RKO (cell line): ENCODE results near the gene PHOSPHO2.

Experiments
- DNase-seq: peaks from one replicate; pipeline ENCODE4 v3.0.0-alpha.2; 2016; ENCODE audit warnings: low spot score

PHOSPHO2 gene

DNA sequence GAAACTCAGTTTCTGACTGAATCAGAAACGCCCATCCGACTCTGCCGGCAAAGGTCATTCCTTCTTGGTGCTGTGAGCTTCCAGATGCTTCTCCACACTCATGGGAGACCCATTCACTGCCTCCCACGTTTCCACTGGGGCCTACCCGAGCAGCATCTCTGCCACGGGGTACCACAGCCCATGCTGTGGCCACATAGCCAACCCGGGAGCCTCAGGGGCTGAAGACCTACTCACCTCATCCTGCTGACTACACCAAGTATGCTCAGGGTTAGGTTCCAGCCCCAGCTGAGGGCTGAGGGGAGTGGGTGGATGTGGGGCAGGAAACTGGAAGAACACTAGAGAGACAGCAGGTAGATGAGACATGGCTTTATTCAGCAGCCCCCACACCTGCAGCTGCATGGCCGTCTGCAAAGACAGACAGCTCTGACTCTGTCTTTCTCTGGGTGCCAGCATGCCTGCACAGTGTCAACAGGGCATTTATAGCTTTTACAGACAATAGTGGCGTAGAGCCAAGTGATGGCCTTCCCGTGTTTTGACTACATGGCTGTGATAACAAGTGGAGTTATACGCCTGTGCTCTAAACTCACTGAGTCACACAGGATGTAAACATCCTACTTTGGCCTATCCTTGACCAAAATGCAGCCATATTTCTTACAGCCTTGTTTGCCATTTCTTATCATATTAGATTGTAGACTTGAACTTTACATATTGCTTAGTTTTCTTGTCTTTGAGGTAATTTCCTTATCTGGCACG lies 22.8 kb downstream of the PHOSPHO2 start:
- DNase-seq, result no peak

DNA sequence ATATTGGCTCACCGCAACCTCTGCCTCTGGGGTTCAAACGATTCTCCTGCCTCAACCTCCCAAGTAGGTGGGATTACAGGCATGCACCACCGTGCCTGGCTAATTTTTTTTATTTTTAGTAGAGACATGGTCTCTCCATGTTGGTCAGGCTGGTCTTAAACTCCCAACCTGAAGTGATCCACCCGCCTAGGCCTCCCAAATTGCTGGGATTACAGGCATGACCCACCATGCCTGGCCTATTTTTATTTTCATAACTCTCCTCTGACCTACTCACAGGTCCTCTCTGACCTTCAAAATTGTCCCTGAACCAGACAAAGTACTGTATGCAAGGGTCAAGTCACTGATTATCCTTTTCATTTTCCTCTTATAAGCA lies 23.4 kb downstream of the PHOSPHO2 start:
- DNase-seq, result no peak

DNA sequence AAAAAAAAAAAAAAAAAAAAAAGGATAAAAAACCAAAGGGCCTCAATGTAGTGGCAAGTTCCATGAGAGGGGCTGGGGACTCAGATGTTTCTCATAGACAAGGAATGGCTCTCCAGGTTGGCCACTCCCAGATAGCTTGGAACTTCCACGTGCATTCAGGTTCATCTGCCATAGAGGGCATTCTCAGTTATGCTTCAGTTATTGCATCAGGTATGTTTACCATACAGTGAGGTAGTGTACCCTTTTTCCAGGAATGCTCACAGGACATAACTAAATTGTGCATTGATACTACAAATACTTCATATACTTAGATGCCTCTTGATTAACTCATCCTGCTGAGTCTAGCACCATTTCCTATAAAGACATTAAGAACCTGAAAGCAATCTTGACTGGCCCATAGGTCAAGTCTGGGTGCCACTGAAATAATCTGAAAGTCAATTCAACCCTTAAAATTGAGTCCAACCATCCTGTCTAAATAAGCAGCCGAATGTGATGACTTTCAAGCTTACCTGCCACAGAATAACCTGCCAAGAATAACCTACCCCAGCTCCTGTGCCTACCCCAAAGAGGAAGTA lies 24.7 kb downstream of the PHOSPHO2 start:
- DNase-seq, result no peak

DNA sequence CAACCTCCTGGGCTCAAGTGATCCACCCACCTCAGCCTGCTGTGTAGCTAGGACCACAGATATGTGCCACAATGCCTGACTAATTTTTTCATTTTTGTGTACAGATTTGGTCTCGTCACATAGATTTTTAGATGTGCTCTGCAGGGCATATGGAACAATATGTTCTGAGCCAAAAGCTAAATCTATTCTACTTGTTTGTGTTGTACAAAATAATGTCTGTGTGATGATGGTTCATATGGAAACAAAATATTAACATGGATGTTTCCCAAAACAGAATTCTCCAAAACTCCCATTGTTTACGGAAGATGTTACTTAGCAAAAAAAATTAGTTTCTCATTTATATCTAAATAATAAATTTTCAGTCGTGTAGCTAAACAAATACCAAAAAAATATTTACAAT lies 26.7 kb downstream of the PHOSPHO2 start:
- DNase-seq, result no peak

DNA sequence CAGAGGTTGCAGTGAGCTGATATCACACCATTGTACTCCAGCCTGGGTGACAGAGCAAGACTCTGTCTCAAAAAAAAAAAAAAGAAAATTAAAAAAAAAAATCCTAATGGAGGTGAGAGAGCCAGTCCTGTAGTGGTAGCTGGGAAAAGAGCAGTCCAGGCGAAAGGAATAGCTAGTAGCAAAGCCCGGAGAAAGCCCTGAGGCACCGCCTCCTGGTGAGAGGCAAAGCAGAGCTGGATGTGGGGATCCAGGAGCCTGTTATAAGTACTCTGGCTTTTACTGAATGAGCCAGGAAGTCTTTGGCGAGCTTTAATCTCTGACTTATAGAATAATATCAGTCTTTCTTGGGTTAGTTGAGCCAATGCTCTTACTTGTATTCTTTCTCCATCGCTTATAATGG lies 32.8 kb downstream of the PHOSPHO2 start:
- DNase-seq, result no peak

DNA sequence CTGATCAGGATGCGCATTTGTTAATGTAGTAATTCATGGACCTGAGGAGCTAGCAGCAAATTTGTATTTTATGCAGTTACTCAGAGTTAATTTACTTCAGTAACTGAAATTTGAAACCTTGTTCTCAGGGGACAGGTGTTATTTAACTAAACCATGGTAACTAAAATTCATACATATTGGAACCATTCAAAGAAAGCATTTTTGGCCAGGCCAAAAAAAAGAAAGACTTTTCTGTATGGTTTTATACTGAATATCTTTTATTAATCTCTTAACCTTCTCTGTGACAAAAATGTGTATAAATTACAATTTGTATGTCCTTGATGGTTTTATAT lies 35.0 kb downstream of the PHOSPHO2 start:
- DNase-seq, result no peak

DNA sequence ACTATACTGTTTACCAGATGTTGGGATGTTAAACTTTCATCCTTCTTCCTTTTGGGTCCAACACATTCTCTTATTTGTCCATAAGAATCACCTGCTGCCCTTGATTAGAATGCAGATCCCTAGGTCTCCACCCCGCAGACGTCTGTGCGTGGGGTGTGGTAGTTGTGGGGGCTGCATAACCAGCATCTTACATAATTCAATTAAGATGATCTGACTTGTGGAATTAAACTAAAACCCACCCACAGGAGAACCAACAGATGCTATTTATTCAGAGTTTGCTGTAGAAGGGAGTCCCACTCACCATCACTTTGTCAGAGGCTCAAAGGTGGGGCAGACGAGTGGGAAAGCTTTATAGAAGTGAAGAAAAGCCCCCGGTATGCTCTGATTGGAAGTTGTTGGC lies 37.8 kb downstream of the PHOSPHO2 start:
- no peak for DNase-seq

DNA sequence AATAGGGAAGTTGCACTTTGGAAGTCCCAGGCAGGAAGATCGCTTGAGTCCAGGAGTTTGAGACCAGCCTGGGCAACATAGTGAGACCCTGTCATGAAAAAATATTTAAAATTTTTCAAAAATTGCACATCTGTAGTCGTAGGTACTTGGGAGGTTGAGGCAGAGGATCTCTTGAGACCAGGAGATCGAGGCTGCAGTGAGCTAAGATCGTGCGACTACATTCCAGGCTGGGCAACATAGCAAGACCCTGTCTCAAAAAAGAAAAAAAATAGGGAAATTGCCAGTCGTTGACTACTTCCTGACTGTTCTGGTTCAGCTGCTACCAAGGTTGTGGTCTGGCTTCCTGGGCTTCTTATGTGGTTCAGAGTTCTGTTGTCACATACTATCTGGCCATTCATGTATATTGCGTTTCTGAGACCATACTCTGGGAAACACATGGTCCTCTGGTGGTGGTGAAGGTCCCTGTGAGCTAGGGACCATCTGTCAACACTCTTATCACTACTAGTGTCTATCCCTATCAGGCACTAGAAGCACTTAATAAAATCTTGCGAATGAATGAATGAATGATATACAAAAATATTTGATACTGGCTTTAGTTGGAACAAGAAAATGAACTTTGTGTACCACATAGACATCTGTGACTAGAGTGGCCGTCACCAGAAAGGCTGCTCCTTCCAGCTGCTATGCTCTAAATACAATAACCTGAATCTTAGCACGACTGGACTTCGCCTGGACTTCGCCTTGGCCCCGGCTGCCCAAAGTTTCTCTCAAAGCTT lies 38.5 kb downstream of the PHOSPHO2 start:
- no peak for DNase-seq

DNA sequence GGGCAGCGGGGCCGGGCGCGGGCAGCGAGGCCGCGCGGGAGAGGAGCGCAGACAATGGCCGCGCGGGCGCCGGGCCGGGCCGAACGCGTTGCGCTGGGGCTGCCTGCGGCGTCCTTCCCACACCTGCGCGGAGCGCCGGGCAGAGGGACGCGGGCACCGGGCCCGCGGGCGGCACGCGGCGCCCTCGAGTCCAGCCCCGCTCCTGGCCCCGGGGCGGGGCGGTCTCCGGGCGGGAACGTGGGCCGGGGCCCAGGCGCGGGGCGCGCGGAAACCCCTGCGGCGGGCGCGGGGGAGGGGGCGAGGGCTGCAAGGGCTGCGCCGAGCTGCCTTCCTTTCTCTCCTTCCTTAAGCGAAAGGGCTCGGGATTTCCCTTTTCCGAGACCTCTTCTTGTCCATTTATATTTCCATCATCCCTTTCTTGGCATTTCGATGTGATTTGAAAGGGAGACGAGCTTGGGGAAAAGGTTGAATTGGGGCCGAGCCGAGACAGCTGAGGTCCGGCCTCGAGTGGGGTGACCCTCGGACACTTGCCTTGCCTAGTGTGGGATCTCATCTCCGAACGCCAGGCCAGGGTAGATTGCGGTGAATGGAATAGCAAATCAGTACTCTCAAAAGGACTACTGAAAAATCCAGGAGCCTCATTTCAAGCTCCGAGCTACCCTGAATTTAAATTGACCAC lies 40.0 kb downstream of the PHOSPHO2 start:
- no peak for DNase-seq

DNA sequence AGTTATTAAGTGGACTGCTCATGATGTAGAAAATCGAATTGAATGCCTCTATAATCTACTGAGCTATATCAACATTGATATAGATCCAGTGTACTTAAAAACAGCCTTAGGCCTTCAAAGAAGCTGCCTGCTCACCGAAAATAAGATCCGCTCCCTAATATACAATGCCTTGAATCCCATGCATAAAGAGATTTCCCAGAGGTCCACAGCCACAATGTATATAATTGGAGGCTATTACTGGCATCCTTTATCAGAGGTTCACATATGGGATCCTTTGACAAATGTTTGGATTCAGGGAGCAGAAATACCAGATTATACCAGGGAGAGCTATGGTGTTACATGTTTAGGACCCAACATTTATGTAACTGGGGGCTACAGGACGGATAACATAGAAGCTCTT lies 41.4 kb downstream of the PHOSPHO2 start:
- no peak for DNase-seq

DNA sequence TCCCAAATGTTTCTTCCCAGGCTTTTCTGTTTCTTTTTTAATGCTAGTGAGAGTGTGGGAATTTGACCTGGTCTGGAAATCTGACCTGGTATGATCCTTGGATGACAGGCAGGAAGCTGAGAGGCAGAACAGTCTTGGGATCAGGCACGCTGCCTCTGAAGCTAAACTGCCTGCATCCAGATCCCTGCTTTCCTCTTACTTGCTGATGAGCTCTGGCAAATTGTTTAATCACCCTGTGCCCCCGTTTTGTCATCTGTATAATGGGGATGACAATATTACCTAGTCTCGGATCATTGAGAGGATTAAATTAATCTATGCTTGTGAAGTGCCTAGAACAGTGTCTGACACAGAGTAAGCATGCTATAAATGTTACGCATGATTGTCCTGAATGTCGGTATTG lies 42.6 kb downstream of the PHOSPHO2 start:
- DNase-seq, result peak; percentile 73

DNA sequence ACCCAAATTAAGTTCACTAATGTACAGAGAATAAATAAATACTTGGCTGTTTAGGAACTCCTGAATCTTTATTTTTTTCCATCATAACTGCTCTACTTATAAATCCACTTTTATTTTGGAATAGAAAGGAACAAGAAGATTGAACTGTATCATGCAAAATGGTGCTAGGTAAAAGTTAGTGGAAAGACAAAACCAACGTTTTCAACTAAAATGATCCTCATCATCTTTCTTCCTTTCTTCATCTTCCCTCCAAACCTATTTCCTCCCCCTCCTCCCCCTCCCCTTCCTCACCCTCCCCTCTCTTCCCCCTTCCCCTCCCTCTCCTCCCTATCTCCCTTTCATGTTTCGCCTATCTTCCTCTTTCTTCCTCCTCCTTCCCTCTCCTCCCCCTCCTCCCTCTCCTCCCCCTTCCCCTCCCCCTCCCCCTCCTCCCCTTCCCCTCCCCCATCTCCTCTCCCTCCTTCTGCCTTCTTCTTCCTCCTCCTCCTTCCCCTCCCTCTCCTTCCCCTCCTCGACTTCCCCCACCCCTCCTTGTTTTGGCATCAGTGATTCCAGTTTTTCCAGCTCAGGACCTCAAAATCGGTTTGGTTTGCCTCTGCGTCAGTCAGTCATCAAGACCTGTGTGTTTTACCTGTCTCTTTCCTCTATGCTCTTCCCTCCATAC lies 44.4 kb downstream of the PHOSPHO2 start:
- DNase-seq, result no peak

DNA sequence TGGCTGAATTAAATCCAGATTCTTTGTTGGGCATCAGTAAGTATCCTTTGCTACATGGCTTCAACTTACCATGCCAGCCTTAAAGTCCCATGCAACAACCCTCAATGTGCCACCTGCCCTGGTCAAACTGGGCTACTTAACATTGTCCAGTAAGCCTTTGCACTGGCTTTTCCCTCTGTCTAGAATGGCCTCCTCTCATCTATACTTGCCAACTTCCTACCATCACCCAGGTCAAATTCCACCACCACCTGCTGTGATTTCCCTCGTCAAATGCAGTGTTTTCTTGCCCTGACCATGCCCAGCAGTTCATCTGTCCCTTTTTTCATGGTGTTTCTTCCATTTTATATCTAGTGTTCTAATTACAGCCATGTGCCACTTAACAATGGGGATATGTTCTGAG lies 45.1 kb downstream of the PHOSPHO2 start:
- DNase-seq, result no peak

DNA sequence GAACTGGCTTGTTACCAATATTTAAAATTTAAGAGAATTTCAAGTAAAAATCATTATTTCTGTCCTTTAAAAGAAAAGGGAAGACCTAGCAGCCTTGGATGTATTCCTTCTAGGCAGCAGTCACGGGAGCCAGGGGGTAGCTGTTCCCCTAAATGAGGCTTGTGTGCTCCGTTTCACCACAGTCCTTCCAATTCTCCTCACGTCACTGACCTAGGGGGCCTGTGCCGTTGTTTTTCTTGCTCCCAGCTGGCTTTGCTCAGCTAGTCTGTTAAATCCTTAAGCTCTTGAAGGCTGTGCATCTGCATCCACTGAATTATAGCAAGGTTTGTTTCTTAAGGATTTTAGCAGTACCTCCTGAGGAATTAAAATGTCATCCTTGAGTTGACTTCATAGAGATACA lies 49.3 kb downstream of the PHOSPHO2 start:
- no peak for DNase-seq

DNA sequence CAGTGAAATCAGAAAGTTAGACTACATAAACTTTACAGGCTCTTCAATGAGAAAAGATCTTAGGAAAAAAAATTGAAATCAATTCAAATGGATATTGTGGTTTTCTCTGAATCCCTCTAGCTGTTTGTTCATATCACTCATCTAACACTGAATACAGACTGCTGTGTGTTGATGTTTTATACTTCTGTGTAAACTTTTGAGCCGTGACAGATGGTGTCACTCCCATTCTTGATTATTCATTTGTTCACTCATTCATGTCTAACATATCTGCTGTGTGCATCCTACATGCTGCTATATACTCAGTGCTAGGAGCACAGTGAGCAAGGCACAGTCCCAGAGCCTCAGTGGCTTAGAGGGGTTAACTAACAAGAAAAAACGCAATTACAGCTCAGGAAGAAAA lies 52.0 kb downstream of the PHOSPHO2 start:
- DNase-seq, result no peak

DNA sequence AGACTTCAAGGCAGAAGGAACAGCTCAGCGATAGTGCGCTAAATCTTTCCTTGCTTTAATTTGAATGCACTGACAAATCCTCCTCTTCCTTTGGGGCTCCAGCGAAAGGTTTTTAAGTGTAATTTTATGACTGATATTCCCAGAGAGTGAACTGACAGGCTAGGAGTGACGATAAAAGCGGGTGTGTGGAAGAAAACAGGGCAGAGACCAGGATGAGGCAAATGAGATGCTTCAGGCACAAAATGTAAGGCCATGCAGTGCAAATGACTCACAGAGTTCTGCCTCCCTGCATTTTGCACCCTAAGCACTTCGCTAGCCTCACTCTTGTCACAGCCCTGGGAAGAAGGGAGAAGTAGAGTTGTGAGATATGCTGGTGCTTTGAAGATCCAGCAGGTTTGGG lies 54.0 kb downstream of the PHOSPHO2 start:
- no peak for DNase-seq
